K562 (cell line): ENCODE measurements around the gene COG3. TPM values are rescaled to one million over a fixed set of nuclear protein-coding genes. Genes with fewer than 3 reads are reported as not detected.

Experiments used
- ATAC-seq: fragments of 200-7000 bp; cut with Tn5 transposase; 3 replicates; pipeline ENCODE4 v1.9.1; 2020; ENCODE audit warnings: moderate library complexity
- BruUV-seq: library from RNA; stranded (reverse); fragments of 400-500 nt; replicated peaks from 2 replicates; lab custom pipeline; 2021; lab: Mats Ljungman, UMichigan
- CTCF ChIA-PET: fragments of 300-600 bp; formaldehyde crosslinking; extraction: SDS; loops from one replicate; lab custom pipeline; 2021; ENCODE audit warnings: low intra/inter-chr PET ratio; lab: Yijun Ruan, JAX
- POLR2A ChIA-PET: fragments of 300-600, 350-650 bp; sonication (Branson Sonifier 250); formaldehyde crosslinking; extraction: SDS; loops from one replicate; lab custom pipeline; 2021; ENCODE audit warnings: antibody characterized with exemption, inconsistent platforms; lab: Yijun Ruan, JAX
- DNase-seq, 4 experiments: peaks; one replicate each; pipeline versions ENCODE4 v3.0.0 to v3.0.0-alpha.2; 2011 to 2018; ENCODE audit warnings: low spot score in 3 of 4, mixed read lengths in 3 of 4; ENCODE audit errors: extremely low read depth in 1 of 4
- FAIRE-seq: peaks from 2 replicates; lab custom pipeline; 2011; peaks lifted over from hg19 to GRCh38; lab: Jason Lieb, UNC
- H2AFZ ChIP-seq: 2 replicates; pipeline ENCODE4 v1.6.0; 2011; ENCODE audit warnings: low read depth, low read length, control low read depth, inconsistent platforms
- H3K27ac ChIP-seq: fragments of 200-600 bp; 3 replicates; pipeline ENCODE4 v1.8.0; 2011; ENCODE audit warnings: low read depth, mild to moderate bottlenecking, control low read depth, inconsistent platforms, low read length, moderate library complexity, mixed read lengths; ENCODE audit errors: extremely low read depth
- H3K27me3 ChIP-seq, 2 experiments: fragments of 300-600 bp in 1 of 2; 2 replicates in 1 of 2; 3 replicates in 1 of 2; pipeline versions ENCODE4 v1.6.0 to v1.8.0; 2011; ENCODE audit warnings: inconsistent platforms in 2 of 2, low read length in 2 of 2, mild to moderate bottlenecking in 1 of 2, mixed read lengths in 1 of 2, moderate library complexity in 1 of 2; ENCODE audit not compliant: control insufficient read depth in 2 of 2, insufficient read depth in 2 of 2
- H3K36me3 ChIP-seq: fragments of 300-600 bp; 3 replicates; pipeline ENCODE4 v1.8.0; 2011; ENCODE audit warnings: mild to moderate bottlenecking, low read length, inconsistent platforms; ENCODE audit not compliant: control insufficient read depth, insufficient read depth
- H3K4me1 ChIP-seq, 2 experiments: fragments of 200-600 bp in 1 of 2; replicated peaks in 1 of 2; 2 replicates in 1 of 2; 3 replicates in 1 of 2; pipeline versions ENCODE4 v1.5.1 to v1.8.0; 2011; ENCODE audit warnings: inconsistent platforms in 2 of 2, low read length in 2 of 2, mild to moderate bottlenecking in 1 of 2, mixed read lengths in 1 of 2, moderate library complexity in 1 of 2; ENCODE audit not compliant: control insufficient read depth in 2 of 2, insufficient read depth in 2 of 2
- H3K4me2 ChIP-seq: 2 replicates; pipeline ENCODE4 v1.6.1; 2011; ENCODE audit warnings: low read length, control low read depth, inconsistent platforms, mixed read lengths; ENCODE audit not compliant: insufficient read depth
- H3K4me3 ChIP-seq: fragments of 200-600 bp; sonication (generic), shearing (Covaris generic); 2 replicates; pipeline ENCODE4 v1.5.1; 2016; ENCODE audit warnings: control low read depth, inconsistent platforms
- H3K79me2 ChIP-seq: fragments of 200-600 bp; 3 replicates; pipeline ENCODE4 v1.8.0; 2011; ENCODE audit warnings: low read length, inconsistent platforms; ENCODE audit not compliant: control insufficient read depth, insufficient read depth
- H3K9ac ChIP-seq, 2 experiments: 2 replicates each; pipeline versions ENCODE4 v1.6.0 to v1.6.1; 2011; ENCODE audit warnings: low read depth in 2 of 2, low read length in 2 of 2, control low read depth in 1 of 2, inconsistent platforms in 1 of 2, mild to moderate bottlenecking in 1 of 2, mixed read lengths in 1 of 2; ENCODE audit not compliant: insufficient read depth in 1 of 2
- H3K9me1 ChIP-seq: one replicate; pipeline ENCODE4 v1.6.0; 2011; ENCODE audit warnings: inconsistent platforms, mild to moderate bottlenecking, low read length, moderate library complexity; ENCODE audit not compliant: control insufficient read depth, insufficient read depth
- H3K9me3 ChIP-seq: replicated peaks from 2 replicates; pipeline ENCODE4 v1.5.1; 2011; ENCODE audit warnings: low read depth, low read length, inconsistent platforms; ENCODE audit not compliant: control insufficient read depth, insufficient read depth
- H4K20me1 ChIP-seq: replicated peaks from 2 replicates; pipeline ENCODE4 v1.6.1; 2011; ENCODE audit warnings: low read length, inconsistent platforms, mixed read lengths; ENCODE audit not compliant: control insufficient read depth, insufficient read depth
- EWSR1 ChIP-seq: fragments of 450-650 bp; IDR thresholded peaks from 2 replicates; pipeline ENCODE4 v1.6.1; 2018; ENCODE audit warnings: borderline replicate concordance, mild to moderate bottlenecking, low read depth, moderate library complexity; ENCODE audit not compliant: partially characterized antibody
- WGBS: fragments of 100-300 bp; shearing (Covaris generic); methylation state at CpG from one replicate; pipeline ENCODE4 v1.1.6; 2016; ENCODE audit warnings: low coverage, mixed read lengths; ENCODE audit not compliant: insufficient coverage; ENCODE audit errors: missing lambda C conversion rate; 5-methylcytosine and 5-hydroxymethylcytosine counted together
- in situ Hi-C: fragments of 300-500 bp; cut with MboI; formaldehyde crosslinking; loops from 4 replicates; pipeline ENCODE4 v1.15.0; 2018; ENCODE audit warnings: inconsistent platforms, mixed read lengths
- intact Hi-C: fragments of 100-400 bp; cut with micrococcal nuclease; formaldehyde crosslinking; loops from 2 replicates; pipeline ENCODE4 v1.14.2; 2022
- polyA plus RNA-seq, 8 experiments: library from polyadenylated mRNA; depleted of rRNA in 4 of 8; stranded (reverse) in 5 of 8; unstranded in 3 of 8; fragments of >200 nt; fragmentation: Nextera tagmentation in 2 of 8; fragmentation: Illumina TruSeq in 1 of 8; extraction: Ambion mirVana in 2 of 8; extraction: Trizol in 1 of 8; gene quantifications; 2 replicates each; pipeline versions ENCODE4 v1.2.1 to v1.2.3, GENCODE V29; 2011 to 2014; ENCODE audit warnings: inconsistent platforms in 1 of 8, missing spikeins in 1 of 8
- total RNA-seq, 7 experiments: library from RNA; depleted of rRNA in 6 of 7; stranded (reverse); fragments of >200 nt in 6 of 7; fragmentation: Illumina TruSeq in 2 of 7; extraction: Trizol in 2 of 7; gene quantifications; 2 replicates each; pipeline versions ENCODE4 v1.2.1 to v1.2.3, GENCODE V29; 2011 to 2021; ENCODE audit warnings: low replicate concordance in 1 of 7
- TF ChIP-seq, protein P1 (sequence below): fragments of 450-650 bp; IDR thresholded peaks from 2 replicates; pipeline ENCODE4 v1.6.1; 2016; ENCODE audit warnings: mild to moderate bottlenecking

Gene COG3
- total and polyA plus RNA-seq, 9 of the 15 experiments (the other 6 are each of a cell fraction or from before 2014, with no cell fraction given), result 3.9 to 22.9 (median 14.5) TPM

DNA sequence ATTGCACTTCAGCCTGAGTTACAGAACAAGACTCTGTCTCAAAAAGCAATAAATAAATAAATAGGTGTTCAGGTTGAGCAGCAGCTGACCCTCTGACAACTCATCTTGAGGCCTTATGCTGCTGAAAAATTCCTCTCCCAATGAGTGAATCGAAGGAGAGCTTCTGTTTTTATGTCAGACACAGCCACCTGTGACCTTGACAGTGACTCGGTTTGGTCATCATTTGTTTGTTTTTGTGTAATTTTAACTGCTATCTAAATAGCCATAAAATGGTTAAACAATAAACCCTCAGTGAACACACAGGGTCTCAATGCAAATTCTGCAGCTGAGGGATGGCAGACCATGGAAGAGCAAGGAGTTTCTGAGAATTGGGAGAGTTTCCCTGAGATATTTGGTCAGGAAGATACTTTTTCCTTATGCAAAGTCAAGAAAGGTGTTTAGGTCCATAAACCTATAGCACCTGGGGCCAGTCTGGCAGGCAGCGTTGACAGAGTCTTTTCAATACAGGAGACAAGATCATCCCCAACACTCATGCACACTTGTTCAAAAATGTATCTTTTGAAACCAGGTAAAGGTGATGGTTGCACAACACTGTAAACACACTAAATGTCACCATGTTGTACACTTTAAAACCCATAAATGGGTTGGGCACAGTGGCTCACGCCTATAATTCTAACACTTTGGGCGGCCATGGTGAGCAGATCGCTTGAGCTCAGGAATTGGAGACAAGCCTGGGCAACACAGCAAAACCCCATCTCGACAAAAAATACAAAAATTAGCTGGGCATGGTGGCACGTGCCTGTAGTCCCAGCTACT, 30.0 kb upstream of the COG3 start:
- POLR2A ChIA-PET, result no interaction called here
- Histone ChIP-seq H3K9ac (no peak overlapping the region), H2AFZ (no peak overlapping the region), H3K9me1 (no peaks in the 10 kb centered on the region), H3K36me3 (no peaks in the 10 kb centered on the region), H3K4me2 (no peak overlapping the region), H4K20me1 (no peaks in the 10 kb centered on the region), H3K27ac (no peak overlapping the region), H3K27me3 (no peaks in the 10 kb centered on the region), H3K79me2 (no peaks in the 10 kb centered on the region), H3K4me3 (no peak overlapping the region), H3K4me1 (peaks cover 0 to 4% of the 10 kb centered on the region in 2 experiments; a peak in 1 of 5 replicates), H3K9me3 (no peaks in the 10 kb centered on the region)
- in situ Hi-C loops (no loop called here), intact Hi-C loops (no loop called here)
- no TSS peak for BruUV-seq
- FAIRE-seq, result no peak
- DNase-seq, result no peak
- CTCF ChIA-PET, result no interaction called here
- WGBS, result 35% methylated on average over 8 of the region's 8 CpGs
- no peak for TF ChIP-seq EWSR1
- TF ChIP-seq, protein P1, sequence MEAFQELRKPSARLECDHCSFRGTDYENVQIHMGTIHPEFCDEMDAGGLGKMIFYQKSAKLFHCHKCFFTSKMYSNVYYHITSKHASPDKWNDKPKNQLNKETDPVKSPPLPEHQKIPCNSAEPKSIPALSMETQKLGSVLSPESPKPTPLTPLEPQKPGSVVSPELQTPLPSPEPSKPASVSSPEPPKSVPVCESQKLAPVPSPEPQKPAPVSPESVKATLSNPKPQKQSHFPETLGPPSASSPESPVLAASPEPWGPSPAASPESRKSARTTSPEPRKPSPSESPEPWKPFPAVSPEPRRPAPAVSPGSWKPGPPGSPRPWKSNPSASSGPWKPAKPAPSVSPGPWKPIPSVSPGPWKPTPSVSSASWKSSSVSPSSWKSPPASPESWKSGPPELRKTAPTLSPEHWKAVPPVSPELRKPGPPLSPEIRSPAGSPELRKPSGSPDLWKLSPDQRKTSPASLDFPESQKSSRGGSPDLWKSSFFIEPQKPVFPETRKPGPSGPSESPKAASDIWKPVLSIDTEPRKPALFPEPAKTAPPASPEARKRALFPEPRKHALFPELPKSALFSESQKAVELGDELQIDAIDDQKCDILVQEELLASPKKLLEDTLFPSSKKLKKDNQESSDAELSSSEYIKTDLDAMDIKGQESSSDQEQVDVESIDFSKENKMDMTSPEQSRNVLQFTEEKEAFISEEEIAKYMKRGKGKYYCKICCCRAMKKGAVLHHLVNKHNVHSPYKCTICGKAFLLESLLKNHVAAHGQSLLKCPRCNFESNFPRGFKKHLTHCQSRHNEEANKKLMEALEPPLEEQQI, result no peak
- ATAC-seq, result no peak
